K562 (cell line): ENCODE data around the gene PRPSAP1. TPM values are rescaled to one million over a fixed set of nuclear protein-coding genes. Genes with fewer than 3 reads are reported as not detected.
A peak's percentile ranks its signal among the peaks of the same experiment; 100 is the strongest.
"Not testable (repeated sequence)": the region's sequence is repeated elsewhere in the genome, so short reads cannot be mapped to it uniquely, and the experiment has no call there.

ENCODE experiments used
- ATAC-seq: fragments of 200-7000 bp; cut with Tn5 transposase; 3 replicates; pipeline ENCODE4 v1.9.1; 2020; ENCODE audit warnings: moderate library complexity
- BruUV-seq: library from RNA; stranded (reverse); fragments of 400-500 nt; replicated peaks from 2 replicates; lab custom pipeline; 2021; lab: Mats Ljungman, UMichigan
- CTCF ChIA-PET: fragments of 300-600 bp; formaldehyde crosslinking; extraction: SDS; loops from one replicate; lab custom pipeline; 2021; ENCODE audit warnings: low intra/inter-chr PET ratio; lab: Yijun Ruan, JAX
- POLR2A ChIA-PET: fragments of 300-600, 350-650 bp; sonication (Branson Sonifier 250); formaldehyde crosslinking; extraction: SDS; loops from one replicate; lab custom pipeline; 2021; ENCODE audit warnings: antibody characterized with exemption, inconsistent platforms; lab: Yijun Ruan, JAX
- DNase-seq, 4 experiments: peaks; one replicate each; pipeline versions ENCODE4 v3.0.0 to v3.0.0-alpha.2; 2011 to 2018; ENCODE audit warnings: low spot score in 3 of 4, mixed read lengths in 3 of 4; ENCODE audit errors: extremely low read depth in 1 of 4
- FAIRE-seq: peaks from 2 replicates; lab custom pipeline; 2011; peaks lifted over from hg19 to GRCh38; lab: Jason Lieb, UNC
- H2AFZ ChIP-seq: 2 replicates; pipeline ENCODE4 v1.6.0; 2011; ENCODE audit warnings: low read depth, low read length, control low read depth, inconsistent platforms
- H3K27ac ChIP-seq: fragments of 200-600 bp; 3 replicates; pipeline ENCODE4 v1.8.0; 2011; ENCODE audit warnings: low read depth, mild to moderate bottlenecking, control low read depth, inconsistent platforms, low read length, moderate library complexity, mixed read lengths; ENCODE audit errors: extremely low read depth
- H3K27me3 ChIP-seq, 2 experiments: fragments of 300-600 bp in 1 of 2; 2 replicates in 1 of 2; 3 replicates in 1 of 2; pipeline versions ENCODE4 v1.6.0 to v1.8.0; 2011; ENCODE audit warnings: inconsistent platforms in 2 of 2, low read length in 2 of 2, mild to moderate bottlenecking in 1 of 2, mixed read lengths in 1 of 2, moderate library complexity in 1 of 2; ENCODE audit not compliant: control insufficient read depth in 2 of 2, insufficient read depth in 2 of 2
- H3K36me3 ChIP-seq: fragments of 300-600 bp; 3 replicates; pipeline ENCODE4 v1.8.0; 2011; ENCODE audit warnings: mild to moderate bottlenecking, low read length, inconsistent platforms; ENCODE audit not compliant: control insufficient read depth, insufficient read depth
- H3K4me1 ChIP-seq, 2 experiments: fragments of 200-600 bp in 1 of 2; replicated peaks in 1 of 2; 2 replicates in 1 of 2; 3 replicates in 1 of 2; pipeline versions ENCODE4 v1.5.1 to v1.8.0; 2011; ENCODE audit warnings: inconsistent platforms in 2 of 2, low read length in 2 of 2, mild to moderate bottlenecking in 1 of 2, mixed read lengths in 1 of 2, moderate library complexity in 1 of 2; ENCODE audit not compliant: control insufficient read depth in 2 of 2, insufficient read depth in 2 of 2
- H3K4me2 ChIP-seq: 2 replicates; pipeline ENCODE4 v1.6.1; 2011; ENCODE audit warnings: low read length, control low read depth, inconsistent platforms, mixed read lengths; ENCODE audit not compliant: insufficient read depth
- H3K4me3 ChIP-seq: fragments of 200-600 bp; sonication (generic), shearing (Covaris generic); 2 replicates; pipeline ENCODE4 v1.5.1; 2016; ENCODE audit warnings: control low read depth, inconsistent platforms
- H3K79me2 ChIP-seq: fragments of 200-600 bp; 3 replicates; pipeline ENCODE4 v1.8.0; 2011; ENCODE audit warnings: low read length, inconsistent platforms; ENCODE audit not compliant: control insufficient read depth, insufficient read depth
- H3K9ac ChIP-seq, 2 experiments: 2 replicates each; pipeline versions ENCODE4 v1.6.0 to v1.6.1; 2011; ENCODE audit warnings: low read depth in 2 of 2, low read length in 2 of 2, control low read depth in 1 of 2, inconsistent platforms in 1 of 2, mild to moderate bottlenecking in 1 of 2, mixed read lengths in 1 of 2; ENCODE audit not compliant: insufficient read depth in 1 of 2
- H3K9me1 ChIP-seq: one replicate; pipeline ENCODE4 v1.6.0; 2011; ENCODE audit warnings: inconsistent platforms, mild to moderate bottlenecking, low read length, moderate library complexity; ENCODE audit not compliant: control insufficient read depth, insufficient read depth
- H3K9me3 ChIP-seq: replicated peaks from 2 replicates; pipeline ENCODE4 v1.5.1; 2011; ENCODE audit warnings: low read depth, low read length, inconsistent platforms; ENCODE audit not compliant: control insufficient read depth, insufficient read depth
- H4K20me1 ChIP-seq: replicated peaks from 2 replicates; pipeline ENCODE4 v1.6.1; 2011; ENCODE audit warnings: low read length, inconsistent platforms, mixed read lengths; ENCODE audit not compliant: control insufficient read depth, insufficient read depth
- POLR2AphosphoS5 ChIP-seq: IDR thresholded peaks from 2 replicates; pipeline ENCODE4 v1.6.1; 2011; ENCODE audit warnings: mild to moderate bottlenecking, low read depth, low read length, moderate library complexity; ENCODE audit not compliant: control insufficient read depth, insufficient read depth
- SAP30 ChIP-seq: fragments of 200-600 bp; sonication (generic); IDR thresholded peaks from 2 replicates; pipeline ENCODE4 v1.6.1; 2012; ENCODE audit warnings: borderline replicate concordance, low read depth, mild to moderate bottlenecking, moderate library complexity, low read length, control low read depth, inconsistent platforms; ENCODE audit not compliant: insufficient read depth, poor library complexity, severe bottlenecking
- SMAD2 ChIP-seq: fragments of 150-350 bp; IDR thresholded peaks from 2 replicates; pipeline ENCODE4 v1.6.1; 2014; ENCODE audit warnings: low read depth, mild to moderate bottlenecking, low read length
- ZNF696 ChIP-seq: fragments of 250-450 bp; sonication (Bioruptor Pico); conservative IDR thresholded peaks from 2 replicates; pipeline ENCODE4 v1.4.0; 2020; ENCODE audit warnings: mild to moderate bottlenecking, moderate library complexity
- WGBS: fragments of 100-300 bp; shearing (Covaris generic); methylation state at CpG from one replicate; pipeline ENCODE4 v1.1.6; 2016; ENCODE audit warnings: low coverage, mixed read lengths; ENCODE audit not compliant: insufficient coverage; ENCODE audit errors: missing lambda C conversion rate; 5-methylcytosine and 5-hydroxymethylcytosine counted together
- in situ Hi-C: fragments of 300-500 bp; cut with MboI; formaldehyde crosslinking; loops from 4 replicates; pipeline ENCODE4 v1.15.0; 2018; ENCODE audit warnings: inconsistent platforms, mixed read lengths
- intact Hi-C: fragments of 100-400 bp; cut with micrococcal nuclease; formaldehyde crosslinking; loops from 2 replicates; pipeline ENCODE4 v1.14.2; 2022
- polyA plus RNA-seq, 8 experiments: library from polyadenylated mRNA; depleted of rRNA in 4 of 8; stranded (reverse) in 5 of 8; unstranded in 3 of 8; fragments of >200 nt; fragmentation: Nextera tagmentation in 2 of 8; fragmentation: Illumina TruSeq in 1 of 8; extraction: Ambion mirVana in 2 of 8; extraction: Trizol in 1 of 8; gene quantifications; 2 replicates each; pipeline versions ENCODE4 v1.2.1 to v1.2.3, GENCODE V29; 2011 to 2014; ENCODE audit warnings: inconsistent platforms in 1 of 8, missing spikeins in 1 of 8
- total RNA-seq, 7 experiments: library from RNA; depleted of rRNA in 6 of 7; stranded (reverse); fragments of >200 nt in 6 of 7; fragmentation: Illumina TruSeq in 2 of 7; extraction: Trizol in 2 of 7; gene quantifications; 2 replicates each; pipeline versions ENCODE4 v1.2.1 to v1.2.3, GENCODE V29; 2011 to 2021; ENCODE audit warnings: low replicate concordance in 1 of 7
- TF ChIP-seq, protein P1 (sequence below): IDR thresholded peaks from 2 replicates; pipeline ENCODE4 v1.6.1; 2012; ENCODE audit warnings: low read depth, low read length, improper control_type of control experiment, borderline replicate concordance
- TF ChIP-seq, protein P2 (sequence below): sonication (generic); formaldehyde crosslinking; IDR thresholded peaks from 2 replicates; pipeline ENCODE4 v1.8.0; 2022; ENCODE audit warnings: missing genetic modification reagents, mild to moderate bottlenecking, moderate library complexity, borderline replicate concordance

The PRPSAP1 gene
- total and polyA plus RNA-seq, 9 of the 15 experiments (the other 6 are each of a cell fraction or from before 2014, with no cell fraction given): 21.9 to 77.1 (median 40.8) TPM

DNA sequence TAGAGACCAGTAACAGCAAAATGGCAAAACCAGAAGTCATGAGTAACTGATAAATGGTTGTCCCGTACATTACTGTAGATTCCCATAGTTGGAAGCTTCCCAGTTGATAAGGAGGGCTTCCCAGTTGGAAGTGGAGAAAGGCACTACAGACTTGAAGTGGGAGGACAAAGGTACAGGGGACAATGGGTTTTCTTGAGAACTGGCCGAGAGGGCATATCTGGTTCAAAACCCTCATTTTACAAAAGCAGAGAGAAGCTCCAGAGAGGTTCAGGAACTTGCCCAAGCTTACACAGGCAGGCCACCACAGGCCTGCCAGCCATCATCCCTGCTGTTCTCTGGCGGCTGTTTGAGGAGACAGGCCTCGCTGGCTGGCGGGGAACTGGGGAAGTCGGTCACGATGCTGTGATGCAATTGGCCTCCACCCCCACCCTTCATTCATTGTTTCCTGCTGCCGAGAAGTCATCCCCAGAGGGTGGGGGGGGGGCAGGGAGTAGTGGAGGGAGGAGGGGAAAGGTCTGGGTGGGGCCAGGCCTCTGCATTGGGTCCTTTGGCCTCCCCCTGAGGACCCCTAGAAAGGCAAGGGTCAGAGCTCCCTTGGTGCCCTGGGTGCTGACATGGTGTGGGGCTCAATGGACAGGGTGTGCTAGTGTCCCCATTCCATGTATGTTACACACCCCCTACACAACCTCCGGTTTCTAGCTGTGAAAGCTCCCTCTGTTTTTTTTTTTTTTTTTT is 85.5 kb downstream of the PRPSAP1 start (continued):
- TF ChIP-seq, protein P1, sequence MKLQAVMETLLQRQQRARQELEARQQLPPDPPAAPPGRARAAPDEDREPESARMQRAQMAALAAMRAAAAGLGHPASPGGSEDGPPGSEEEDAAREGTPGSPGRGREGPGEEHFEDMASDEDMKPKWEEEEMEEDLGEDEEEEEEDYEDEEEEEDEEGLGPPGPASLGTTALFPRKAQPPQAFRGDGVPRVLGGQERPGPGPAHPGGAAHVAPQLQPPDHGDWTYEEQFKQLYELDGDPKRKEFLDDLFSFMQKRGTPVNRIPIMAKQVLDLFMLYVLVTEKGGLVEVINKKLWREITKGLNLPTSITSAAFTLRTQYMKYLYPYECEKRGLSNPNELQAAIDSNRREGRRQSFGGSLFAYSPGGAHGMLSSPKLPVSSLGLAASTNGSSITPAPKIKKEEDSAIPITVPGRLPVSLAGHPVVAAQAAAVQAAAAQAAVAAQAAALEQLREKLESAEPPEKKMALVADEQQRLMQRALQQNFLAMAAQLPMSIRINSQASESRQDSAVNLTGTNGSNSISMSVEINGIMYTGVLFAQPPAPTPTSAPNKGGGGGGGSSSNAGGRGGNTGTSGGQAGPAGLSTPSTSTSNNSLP: no peak
- TF ChIP-seq SMAD2 (no peak), SAP30 (no peak), POLR2AphosphoS5 (peak; percentile 83)
- TF ChIP-seq, all 486 proteins: peak for 84

DNA sequence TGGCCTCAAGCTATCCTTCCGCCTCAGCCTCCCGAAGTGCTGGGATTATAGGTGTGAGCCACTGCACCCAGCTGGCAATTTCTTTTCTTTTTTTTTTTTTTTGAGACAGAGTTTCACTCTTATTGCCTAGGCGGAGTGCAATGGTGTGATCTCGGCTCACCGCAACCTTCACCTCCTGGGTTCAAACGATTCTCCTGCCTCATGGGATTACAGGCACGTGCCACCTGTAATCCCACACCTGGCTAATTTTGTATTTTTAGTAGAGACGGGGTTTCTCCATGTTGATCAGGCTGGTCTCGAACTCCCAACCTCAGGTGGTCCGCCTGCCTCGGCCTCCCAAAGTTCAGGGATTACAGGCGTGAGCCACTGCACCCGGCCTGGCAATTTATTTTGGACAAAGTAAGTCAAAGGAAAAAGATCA is 86.1 kb downstream of the PRPSAP1 start:
- intact Hi-C loops: loop anchor here (2.0 to 5.0 kb wide), 3 partner anchors 29 to 85 kb away; no protein-coding TSS in a partner anchor
- H3K27ac ChIP-seq: peak overlapping the region; percentile 81
- not testable (repeated sequence) for H2AFZ ChIP-seq
- 0 out of 2 replicates have a peak, but pooled peaks have one; percentile 13 for TF ChIP-seq ZNF696 (CRISPR knock-in tag)
- TF ChIP-seq, protein P2, sequence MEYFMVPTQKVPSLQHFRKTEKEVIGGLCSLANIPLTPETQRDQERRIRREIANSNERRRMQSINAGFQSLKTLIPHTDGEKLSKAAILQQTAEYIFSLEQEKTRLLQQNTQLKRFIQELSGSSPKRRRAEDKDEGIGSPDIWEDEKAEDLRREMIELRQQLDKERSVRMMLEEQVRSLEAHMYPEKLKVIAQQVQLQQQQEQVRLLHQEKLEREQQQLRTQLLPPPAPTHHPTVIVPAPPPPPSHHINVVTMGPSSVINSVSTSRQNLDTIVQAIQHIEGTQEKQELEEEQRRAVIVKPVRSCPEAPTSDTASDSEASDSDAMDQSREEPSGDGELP (CRISPR knock-in tag): 0 out of 2 replicates have a peak, but pooled peaks have one; percentile 4

More for the DNA sequence above, 86.1 kb downstream of the PRPSAP1 start:
- peaks cover 56% of the 10 kb centered on the region for H3K79me2 ChIP-seq
- H3K27me3 ChIP-seq, DNase-seq, H3K9me3 ChIP-seq, BruUV-seq, H3K9me1 ChIP-seq, CTCF ChIA-PET, in situ Hi-C loops, ATAC-seq, H4K20me1 ChIP-seq, FAIRE-seq: not testable (repeated sequence)
- POLR2A ChIA-PET: interaction anchor here (0.8 to 10.6 kb wide), 19 partner anchors 8 to 259 kb away, joined by 3 to 227 read pairs (median 10); partner anchors contain the start of gene RNF157
- H3K9ac ChIP-seq: peak overlapping the region; percentile 81 to 89; a peak in 3 of 4 replicates
- peak overlapping the region; percentile 68 for H3K4me2 ChIP-seq
- 33% methylated on average over 11 of the region's 13 CpGs for WGBS
- H3K4me3 ChIP-seq: peak overlapping the region; percentile 14
- peaks cover 45% of the 10 kb centered on the region for H3K36me3 ChIP-seq
- H3K4me1 ChIP-seq: peaks cover 43 to 63% of the 10 kb centered on the region in 2 experiments
